Ishikawa (cell line): ENCODE measurements around the gene KDM7A.

Source experiments
- CEBPB ChIP-seq: IDR thresholded peaks from 2 replicates; pipeline ENCODE4 v1.6.1; 2012
- CREB1 ChIP-seq: IDR thresholded peaks from 2 replicates; pipeline ENCODE4 v1.6.1; 2012; ENCODE audit warnings: low read depth
- EGR1 ChIP-seq: IDR thresholded peaks from 2 replicates; pipeline ENCODE4 v1.6.1; 2012
- EP300 ChIP-seq: IDR thresholded peaks from 2 replicates; pipeline ENCODE4 v1.6.1; 2012; ENCODE audit warnings: borderline replicate concordance
- FOXM1 ChIP-seq: IDR thresholded peaks from 2 replicates; pipeline ENCODE4 v1.6.1; 2012; ENCODE audit warnings: low read depth, borderline replicate concordance
- MAX ChIP-seq: IDR thresholded peaks from 2 replicates; pipeline ENCODE4 v1.6.1; 2012
- NFIC ChIP-seq: IDR thresholded peaks from 2 replicates; pipeline ENCODE4 v1.6.1; 2012
- RAD21 ChIP-seq: IDR thresholded peaks from 2 replicates; pipeline ENCODE4 v1.6.1; 2012; ENCODE audit warnings: low read depth
- REST ChIP-seq: IDR thresholded peaks from 2 replicates; pipeline ENCODE4 v1.6.1; 2012; ENCODE audit warnings: low read depth, mild to moderate bottlenecking
- TAF1 ChIP-seq: IDR thresholded peaks from 2 replicates; pipeline ENCODE4 v1.6.1; 2012; ENCODE audit warnings: low read depth, mild to moderate bottlenecking
- TCF12 ChIP-seq: IDR thresholded peaks from 2 replicates; pipeline ENCODE4 v1.6.1; 2012; ENCODE audit warnings: low read depth
- TEAD4 ChIP-seq: IDR thresholded peaks from 2 replicates; pipeline ENCODE4 v1.6.1; 2012
- USF1 ChIP-seq: IDR thresholded peaks from 2 replicates; pipeline ENCODE4 v1.6.1; 2012
- YY1 ChIP-seq: IDR thresholded peaks from 2 replicates; pipeline ENCODE4 v1.6.1; 2012; ENCODE audit warnings: low read depth
- ZBTB7A ChIP-seq: IDR thresholded peaks from 2 replicates; pipeline ENCODE4 v1.6.1; 2012; ENCODE audit warnings: low read depth

The KDM7A gene

GRCh38 chr7:140054751-140055150 lies 122.0 kb downstream of the KDM7A start:
- no peak for TF ChIP-seq TCF12
- no peak for TF ChIP-seq CREB1
- TF ChIP-seq EP300, result no peak
- TF ChIP-seq YY1, result no peak
- TF ChIP-seq TEAD4, result no peak
- no peak for TF ChIP-seq REST
- no peak for TF ChIP-seq EGR1
- no peak for TF ChIP-seq TAF1
- TF ChIP-seq RAD21, result no peak
- no peak for TF ChIP-seq CEBPB
- no peak for TF ChIP-seq USF1
- no peak for TF ChIP-seq ZBTB7A
- TF ChIP-seq MAX, result no peak
- no peak for TF ChIP-seq FOXM1
- no peak for TF ChIP-seq NFIC

- TF ChIP-seq YY1 (no peak), CREB1 (no peak), EP300 (no peak), NFIC (no peak), ZBTB7A (no peak), TEAD4 (no peak), REST (no peak), MAX (no peak)
Measured at GRCh38 chr7:140053812-140054539, 122.8 kb downstream of the KDM7A start.

- no peak for TF ChIP-seq ZBTB7A
- TF ChIP-seq RAD21, result no peak
- TF ChIP-seq TEAD4, result no peak
- TF ChIP-seq YY1, result no peak
- TF ChIP-seq USF1, result no peak
Measured at GRCh38 chr7:140051820-140052219, 125.0 kb downstream of the KDM7A start.

GRCh38 chr7:140050100-140050499 lies 126.7 kb downstream of the KDM7A start:
- TF ChIP-seq USF1 (no peak), MAX (no peak)

GRCh38 chr7:140049339-140050024 lies 127.3 kb downstream of the KDM7A start:
- TF ChIP-seq REST (no peak), EP300 (no peak), TEAD4 (no peak), CEBPB (no peak), EGR1 (no peak), TAF1 (no peak), CREB1 (no peak), USF1 (no peak), RAD21 (no peak), NFIC (no peak), TCF12 (no peak), YY1 (no peak), ZBTB7A (no peak), FOXM1 (no peak), MAX (no peak)
